Gastrocnemius medialis (tissue), 4 donors: ENCODE results near the gene FMN2.

Source experiments
- CTCF ChIP-seq, 5 experiments: fragments of 450-650 bp in 3 of 5; fragments of 200-600 bp in 2 of 5; sonication (generic) in 2 of 5; IDR thresholded peaks in 4 of 5; conservative IDR thresholded peaks in 1 of 5; 1 replicate in 4 of 5; 2 replicates in 1 of 5; pipeline ENCODE4 v1.5.1; 2016 to 2019; ENCODE audit warnings: antibody characterized with exemption in 5 of 5, mild to moderate bottlenecking in 3 of 5, moderate library complexity in 3 of 5
- POLR2A ChIP-seq, 2 donors: fragments of 450-650 bp; IDR thresholded peaks; one replicate each; pipeline ENCODE4 v1.6.1; 2017; ENCODE audit warnings: antibody characterized with exemption in 2 of 2, mild to moderate bottlenecking in 2 of 2, moderate library complexity in 2 of 2

DNA sequence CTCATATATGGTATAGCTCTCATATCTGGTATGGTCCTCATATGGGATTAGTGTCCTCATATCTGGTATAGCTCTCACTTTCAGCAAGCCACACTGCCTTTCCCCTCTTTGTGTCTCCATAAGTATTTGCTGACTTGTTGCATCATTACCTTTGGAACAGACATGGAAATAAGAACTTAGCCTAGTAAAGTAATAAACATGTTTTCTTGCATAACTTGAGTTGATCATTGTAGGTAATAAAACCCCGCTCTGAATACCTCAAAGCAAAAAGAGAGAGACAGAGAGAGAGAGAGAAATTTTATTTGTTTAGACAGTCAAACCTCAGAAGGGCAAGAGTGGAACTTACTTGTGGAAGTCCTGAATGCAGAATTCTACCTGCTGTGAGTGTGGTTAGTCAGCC lies 350.0 kb downstream of the FMN2 start:
- no peak for TF ChIP-seq POLR2A (IDR thresholded peaks at IDR 0.05)
- no peak for TF ChIP-seq CTCF (IDR thresholded peaks at IDR 0.05 in 4 of 5, conservative IDR thresholded peaks at IDR 0.05 in 1 of 5)
